ENCODE data around the gene FNTB.

FNTB gene

DNA sequence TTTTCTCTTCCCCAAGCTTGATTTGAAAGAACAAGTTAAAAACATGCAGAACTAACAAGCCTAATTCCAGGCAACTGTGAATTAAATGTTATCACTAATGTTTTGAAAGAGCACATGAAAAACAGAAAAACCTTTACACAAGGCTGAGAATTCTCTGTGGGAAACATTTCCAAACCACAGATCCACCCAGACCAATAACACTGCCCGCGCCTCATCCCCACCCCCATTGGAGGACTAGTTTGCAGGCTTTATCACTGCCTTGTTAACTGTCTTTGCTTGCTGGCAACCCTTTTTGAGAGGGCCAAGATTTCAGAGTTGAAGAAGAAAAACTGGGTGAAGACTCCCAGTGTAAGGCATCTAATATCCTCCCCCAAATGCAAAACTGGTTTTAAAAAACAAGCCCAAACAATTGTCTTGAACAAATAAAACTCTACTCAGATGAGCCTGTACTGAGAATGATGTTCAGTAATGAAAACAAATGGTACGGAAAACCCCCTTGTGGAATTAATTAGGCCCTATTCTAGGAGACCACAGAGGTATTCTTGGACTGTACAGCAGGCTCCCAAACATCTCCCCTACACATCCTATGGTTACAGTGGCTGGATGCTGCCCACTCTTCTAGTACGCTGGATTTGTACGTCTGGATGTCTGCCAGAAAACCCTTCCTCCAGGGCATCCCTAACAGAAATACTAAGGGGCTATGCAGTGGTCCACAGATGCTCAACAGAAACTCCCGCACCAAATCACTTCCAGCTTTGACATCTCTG lies 109.8 kb downstream of the FNTB start:
- H3K9me3 Mint-ChIP-seq: no peaks in the 10 kb centered on the region
- H3K27me3 Mint-ChIP-seq: no peaks in the 10 kb centered on the region
- H3K36me3 Mint-ChIP-seq: peaks cover 23% of the 10 kb centered on the region
- peaks cover 37% of the 10 kb centered on the region for H3K4me1 Mint-ChIP-seq
- peak overlapping the region; percentile 17 for H3K27ac Mint-ChIP-seq
- DNase-seq (ENCODE audit: low spot score in 2 of 2): no peak
- no peak overlapping the region for H3K4me3 Mint-ChIP-seq
- ATAC-seq (ENCODE audit: low read depth): no peak

DNA sequence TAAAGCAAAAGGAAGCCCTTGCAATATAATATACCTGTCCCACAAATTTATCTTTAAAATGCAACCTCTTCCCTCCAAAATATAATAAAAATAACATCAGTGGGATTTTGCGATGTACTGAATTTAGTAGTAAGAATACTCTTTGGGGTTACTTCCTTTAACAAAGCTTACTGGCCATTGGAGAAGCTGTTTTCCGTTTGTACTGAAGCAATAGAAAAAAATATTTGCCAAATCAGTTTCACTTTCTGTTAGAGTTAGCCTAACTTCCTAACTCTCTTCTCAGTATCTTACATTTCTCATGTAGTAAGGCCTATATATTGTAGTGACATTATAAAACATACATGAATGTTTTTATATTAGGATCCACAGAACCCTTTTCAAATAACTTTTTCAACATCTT lies 111.9 kb downstream of the FNTB start:
- Mint-ChIP-seq H3K9me3 (no peaks in the 10 kb centered on the region), H3K27me3 (no peaks in the 10 kb centered on the region), H3K4me3 (peak overlapping the region; percentile 53), H3K4me1 (peaks cover 34% of the 10 kb centered on the region), H3K27ac (peak overlapping the region; percentile 75), H3K36me3 (peaks cover 19% of the 10 kb centered on the region)
- DNase-seq (ENCODE audit: low spot score in 2 of 2) (peak in 1 of 2 donors; percentile 31), ATAC-seq (ENCODE audit: low read depth) (peak; percentile 15)

DNA sequence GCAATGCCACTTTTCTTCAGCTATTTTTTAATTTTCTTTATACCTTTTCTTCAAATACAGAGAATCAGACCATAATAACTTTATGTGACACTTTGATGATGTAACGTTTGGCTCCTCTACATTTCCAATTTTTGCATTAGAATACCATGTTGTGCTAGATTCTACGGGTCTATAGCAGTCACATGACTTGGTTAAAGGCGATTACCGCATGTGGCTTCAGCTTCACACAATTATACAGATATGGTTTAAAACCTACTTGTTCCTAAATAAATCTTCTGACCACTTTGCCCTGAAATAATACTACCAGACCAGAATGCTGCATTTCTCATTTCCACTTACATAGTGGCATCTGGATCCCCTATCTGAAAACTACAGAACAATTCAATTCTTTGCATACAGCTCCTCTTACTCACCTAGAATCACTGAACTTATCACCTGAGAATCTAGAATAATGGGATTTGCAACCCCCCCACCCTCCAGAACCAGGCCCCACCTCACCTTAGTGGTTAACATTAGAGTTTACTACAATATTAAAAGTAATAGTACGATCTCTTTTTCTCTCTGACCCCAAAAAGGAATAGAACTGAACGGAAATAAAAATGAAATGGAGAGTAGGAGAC lies 114.3 kb downstream of the FNTB start:
- DNase-seq (ENCODE audit: low spot score in 2 of 2) (no peak), ATAC-seq (ENCODE audit: low read depth) (no peak)
- Mint-ChIP-seq H3K4me1 (peaks cover 20% of the 10 kb centered on the region), H3K27ac (peak overlapping the region; percentile 95), H3K9me3 (no peaks in the 10 kb centered on the region), H3K4me3 (peak overlapping the region; percentile 89), H3K36me3 (peaks cover 8% of the 10 kb centered on the region), H3K27me3 (no peaks in the 10 kb centered on the region)

DNA sequence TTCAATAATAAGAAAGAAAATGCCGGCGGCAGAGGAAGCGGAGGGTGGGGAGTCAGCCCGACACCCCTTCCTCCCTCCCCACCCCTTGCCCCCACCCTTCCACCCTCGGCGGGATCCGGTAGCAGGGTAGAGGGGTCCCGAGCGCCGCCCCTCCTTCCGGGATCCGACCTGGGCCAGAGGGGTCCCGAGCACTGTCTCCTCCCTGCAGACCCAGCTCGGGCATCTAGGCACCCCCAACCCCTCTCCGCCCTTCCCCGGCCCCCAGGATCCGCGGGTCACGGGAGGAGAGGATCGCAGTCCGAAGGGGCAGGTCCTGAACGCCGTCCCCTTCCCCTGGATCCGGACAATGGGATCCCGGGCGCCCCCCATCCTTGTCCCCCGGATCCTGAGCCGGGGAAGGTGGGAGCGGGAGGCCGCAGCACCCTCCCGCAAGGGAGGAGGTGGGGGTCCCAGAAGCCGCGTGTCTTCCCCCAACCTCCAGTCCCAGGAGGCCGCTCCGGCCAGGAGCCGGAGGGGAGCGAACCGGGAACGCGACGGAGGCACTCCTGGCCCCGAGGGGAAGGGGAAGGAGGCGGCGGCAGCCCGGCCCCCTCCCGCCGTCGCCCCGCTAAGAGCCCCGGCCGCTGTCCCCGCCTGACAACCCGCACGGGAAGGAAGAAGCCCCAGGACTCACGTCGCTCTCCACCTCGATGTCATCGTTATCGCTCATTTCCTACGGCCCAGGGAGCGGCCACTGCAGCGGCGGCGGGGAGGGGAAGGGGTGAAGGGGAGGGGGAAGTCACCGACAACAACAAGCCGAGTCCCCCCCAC lies 115.1 kb downstream of the FNTB start:
- Mint-ChIP-seq H3K27ac (peak overlapping the region; percentile 95), H3K4me3 (peak overlapping the region; percentile 89), H3K27me3 (no peaks in the 10 kb centered on the region), H3K36me3 (peaks cover 8% of the 10 kb centered on the region), H3K9me3 (no peaks in the 10 kb centered on the region), H3K4me1 (peaks cover 19% of the 10 kb centered on the region)
- DNase-seq (ENCODE audit: low spot score in 2 of 2) (peak in 1 of 2 donors; percentile 2), ATAC-seq (ENCODE audit: low read depth) (no peak)

DNA sequence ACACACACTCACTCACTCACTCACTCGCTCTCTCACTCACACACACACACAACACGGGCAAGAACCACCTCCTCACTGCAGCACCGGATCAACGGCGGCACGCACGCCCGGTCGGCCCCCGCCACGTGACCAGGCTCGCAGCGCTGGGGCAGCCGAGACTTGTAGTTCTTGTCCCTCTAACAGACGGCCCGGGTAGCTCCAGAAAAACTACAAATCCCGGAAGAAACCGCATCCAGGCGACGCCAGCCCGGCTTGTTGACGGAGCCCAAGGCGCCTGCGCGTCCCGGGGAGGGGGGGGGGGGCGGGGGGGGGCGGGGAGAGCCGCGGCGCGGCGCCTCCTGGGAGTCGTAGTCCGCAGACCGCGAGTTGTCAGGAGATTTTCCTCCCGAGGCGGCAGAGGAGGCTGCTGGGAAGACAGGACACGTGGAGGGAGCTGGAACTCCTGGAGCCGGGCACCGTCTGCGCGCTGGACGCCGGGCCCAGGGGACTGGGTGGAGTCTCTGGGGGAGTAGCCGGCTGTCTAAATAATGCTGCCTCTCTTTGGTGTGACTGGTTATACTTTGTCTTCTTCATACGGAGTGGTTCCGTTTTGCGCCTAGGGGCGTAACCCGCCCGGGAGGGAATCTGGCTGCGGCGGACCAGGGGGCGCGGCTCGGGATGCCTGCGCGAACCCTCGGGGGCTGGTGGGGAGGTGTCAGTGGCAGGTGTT lies 115.9 kb downstream of the FNTB start, which contains the start of gene MAX:
TSS of gene MAX (minus strand) at position 77 of the 709 bp plus-strand sequence. CDS start 178 bp downstream, outside the sequence.
- peaks cover 4% of the 10 kb centered on the region for H3K36me3 Mint-ChIP-seq

DNA sequence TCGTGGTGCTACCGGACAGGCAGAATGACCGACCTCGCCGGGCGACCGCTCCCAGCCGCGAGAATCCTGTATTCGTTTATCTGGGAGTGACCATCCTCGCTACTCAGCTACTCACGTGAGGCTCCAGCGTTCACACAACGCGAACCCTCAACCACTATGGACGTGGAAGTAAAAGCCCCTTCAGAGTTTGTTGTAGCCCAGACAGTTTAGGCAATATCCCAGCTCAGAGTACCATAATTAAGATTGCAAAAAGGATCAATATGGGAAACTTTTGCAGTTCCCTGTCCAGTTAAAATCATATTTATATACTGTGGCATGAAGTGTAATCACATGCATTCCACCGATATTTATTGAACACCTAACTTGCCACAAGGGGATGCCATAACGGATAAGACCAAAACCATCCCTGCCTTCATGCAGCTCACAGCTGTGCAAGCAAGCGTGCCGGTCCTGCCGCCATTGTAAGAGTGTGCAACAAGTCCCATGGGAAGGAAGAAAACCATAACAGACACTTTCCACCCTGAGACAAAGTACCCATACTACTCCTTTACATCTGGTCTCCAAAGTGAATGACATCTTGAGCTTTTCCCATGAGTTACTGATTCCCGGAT lies 116.6 kb downstream of the FNTB start:
- ATAC-seq (ENCODE audit: low read depth): no peak
- peak overlapping the region; percentile 9 for H3K27ac Mint-ChIP-seq
- DNase-seq (ENCODE audit: low spot score in 2 of 2): peak; percentile 7 to 16
- H3K4me1 Mint-ChIP-seq: peaks cover 16% of the 10 kb centered on the region
- H3K36me3 Mint-ChIP-seq: peaks cover 4% of the 10 kb centered on the region
- no peaks in the 10 kb centered on the region for H3K9me3 Mint-ChIP-seq
- H3K4me3 Mint-ChIP-seq: peak overlapping the region; percentile 89
- no peaks in the 10 kb centered on the region for H3K27me3 Mint-ChIP-seq

More for the DNA sequence above, 115.9 kb downstream of the FNTB start, which contains the start of gene MAX:
- Mint-ChIP-seq H3K27ac (peak within 1 kb of the TSS; percentile 95), H3K27me3 (no peaks in the 10 kb centered on the region), H3K4me1 (peaks cover 16% of the 10 kb centered on the region), H3K9me3 (no peaks in the 10 kb centered on the region), H3K4me3 (peak within 1 kb of the TSS; percentile 89)
- DNase-seq (ENCODE audit: low spot score in 2 of 2): peak; percentile 92 to 96
- ATAC-seq (ENCODE audit: low read depth): peak; percentile 90

DNA sequence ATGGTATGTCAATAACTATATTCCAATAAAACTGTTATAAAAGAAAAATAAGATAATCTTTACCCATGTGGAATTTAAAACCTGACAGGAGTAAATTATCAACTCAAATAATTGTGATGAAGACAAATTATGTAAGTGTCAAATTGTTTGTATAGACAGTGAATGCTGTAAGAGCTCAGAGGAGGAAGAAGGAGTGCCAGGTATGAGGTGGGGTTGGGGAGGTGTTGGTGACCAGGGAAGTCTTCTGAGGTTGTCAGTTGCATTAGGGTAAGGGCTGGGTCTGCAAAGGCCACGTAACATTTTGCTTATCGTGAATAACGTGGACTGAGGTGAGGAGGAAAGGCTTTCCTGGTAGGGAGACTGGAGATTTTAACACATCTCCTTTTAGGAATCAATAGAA lies 118.1 kb downstream of the FNTB start:
- H3K4me3 Mint-ChIP-seq: no peak overlapping the region
- H3K27ac Mint-ChIP-seq: no peak overlapping the region
- H3K9me3 Mint-ChIP-seq: no peaks in the 10 kb centered on the region
- H3K4me1 Mint-ChIP-seq: peaks cover 17% of the 10 kb centered on the region
- peaks cover 4% of the 10 kb centered on the region for H3K36me3 Mint-ChIP-seq
- DNase-seq (ENCODE audit: low spot score in 2 of 2) (no peak), ATAC-seq (ENCODE audit: low read depth) (no peak)
- H3K27me3 Mint-ChIP-seq: peaks cover 4% of the 10 kb centered on the region

DNA sequence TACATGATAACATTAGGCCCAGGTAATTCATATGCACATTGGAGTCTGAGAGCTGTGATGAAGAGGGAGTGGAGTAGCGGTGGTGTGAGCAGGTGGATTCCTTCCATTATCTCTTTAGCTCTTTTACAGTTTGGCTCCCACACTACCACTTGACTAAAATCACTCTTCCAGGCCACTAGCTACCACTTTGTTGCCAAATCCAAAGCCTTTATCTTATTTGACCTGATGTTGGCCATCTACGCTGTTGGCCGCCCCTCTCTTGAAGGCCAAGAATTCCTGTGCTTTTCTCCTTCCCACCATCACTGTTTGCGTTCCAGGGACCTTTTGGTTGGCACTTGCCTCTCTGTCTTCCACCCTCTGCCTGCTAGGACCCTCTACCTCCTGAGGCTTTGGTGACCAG lies 119.6 kb downstream of the FNTB start:
- no peak overlapping the region for H3K27ac Mint-ChIP-seq
- no peak overlapping the region for H3K4me3 Mint-ChIP-seq
- H3K27me3 Mint-ChIP-seq: peaks cover 4% of the 10 kb centered on the region
- peaks cover 7% of the 10 kb centered on the region for H3K4me1 Mint-ChIP-seq
- ATAC-seq (ENCODE audit: low read depth) (no peak), DNase-seq (ENCODE audit: low spot score in 2 of 2) (no peak)
- H3K36me3 Mint-ChIP-seq: peaks cover 1% of the 10 kb centered on the region
- H3K9me3 Mint-ChIP-seq: no peaks in the 10 kb centered on the region

DNA sequence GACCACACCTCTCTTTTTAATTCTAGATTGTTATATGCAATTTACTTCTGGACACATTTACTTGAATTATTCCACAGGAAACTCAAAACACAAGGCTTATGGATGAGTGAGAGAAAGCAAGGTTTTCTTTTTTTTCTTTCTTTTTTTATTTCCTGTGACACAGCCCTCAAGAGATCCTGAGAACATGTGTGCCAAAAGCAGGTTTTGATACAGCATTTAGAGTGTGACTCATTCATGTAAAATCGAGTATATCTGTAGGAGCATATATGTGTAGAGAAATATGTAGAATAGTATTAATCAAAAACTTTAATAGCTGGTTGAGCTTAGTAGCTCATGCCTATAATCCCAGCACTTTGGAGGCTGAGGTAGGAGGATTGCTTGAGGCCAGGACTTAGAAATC lies 120.0 kb downstream of the FNTB start:
- ATAC-seq (ENCODE audit: low read depth) (no peak), DNase-seq (ENCODE audit: low spot score in 2 of 2) (no peak)
- no peak overlapping the region for H3K27ac Mint-ChIP-seq
- no peak overlapping the region for H3K4me3 Mint-ChIP-seq
- H3K9me3 Mint-ChIP-seq: no peaks in the 10 kb centered on the region
- H3K36me3 Mint-ChIP-seq: peaks cover 1% of the 10 kb centered on the region
- H3K27me3 Mint-ChIP-seq: peaks cover 4% of the 10 kb centered on the region
- H3K4me1 Mint-ChIP-seq: peaks cover 6% of the 10 kb centered on the region

DNA sequence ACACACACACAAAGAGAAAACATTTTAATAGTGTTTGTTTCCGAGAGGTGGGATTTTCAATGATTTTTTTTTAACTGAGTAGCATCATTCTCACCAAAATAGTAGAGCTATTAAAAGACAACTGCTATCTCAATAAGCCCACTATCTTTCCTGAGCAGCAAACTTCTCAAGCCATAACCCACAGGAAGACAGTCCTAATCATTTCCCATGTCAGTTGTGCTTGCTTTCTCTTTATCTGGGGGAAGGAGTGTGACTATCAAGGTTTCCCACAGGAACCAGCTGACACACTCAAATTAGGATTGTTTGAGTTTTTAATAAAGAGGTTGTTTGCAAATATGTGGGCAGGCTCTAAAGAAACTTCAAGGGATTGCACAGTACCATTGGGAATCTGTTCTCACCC lies 120.5 kb downstream of the FNTB start:
- H3K27me3 Mint-ChIP-seq: peaks cover 4% of the 10 kb centered on the region
- DNase-seq (ENCODE audit: low spot score in 2 of 2) (no peak), ATAC-seq (ENCODE audit: low read depth) (no peak)
- H3K4me1 Mint-ChIP-seq: peaks cover 6% of the 10 kb centered on the region
- peaks cover 1% of the 10 kb centered on the region for H3K36me3 Mint-ChIP-seq
- no peaks in the 10 kb centered on the region for H3K9me3 Mint-ChIP-seq
- no peak overlapping the region for H3K27ac Mint-ChIP-seq
- H3K4me3 Mint-ChIP-seq: no peak overlapping the region

DNA sequence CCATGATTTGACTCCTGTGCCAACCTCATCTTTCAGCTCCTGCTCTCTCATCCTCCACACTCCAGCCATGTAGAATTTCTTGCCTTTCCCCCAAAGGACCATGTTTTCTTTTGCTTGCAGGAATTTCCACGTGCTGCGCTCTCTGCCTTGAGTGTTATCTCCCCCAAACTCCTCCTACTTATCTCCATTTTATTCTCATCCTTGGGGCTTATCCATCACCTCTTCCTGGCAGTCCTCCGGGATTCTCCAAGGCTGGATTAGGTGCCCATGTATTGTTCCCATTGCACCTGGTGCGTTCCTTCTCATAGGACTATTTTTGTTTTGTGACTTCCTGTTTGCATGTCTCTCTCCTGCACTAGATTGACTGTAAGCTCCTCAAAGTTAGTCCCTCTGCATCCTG lies 122.7 kb downstream of the FNTB start:
- peaks cover 4% of the 10 kb centered on the region for H3K27me3 Mint-ChIP-seq
- peaks cover 3% of the 10 kb centered on the region for H3K4me1 Mint-ChIP-seq
- H3K4me3 Mint-ChIP-seq: no peak overlapping the region
- H3K9me3 Mint-ChIP-seq: no peaks in the 10 kb centered on the region
- DNase-seq (ENCODE audit: low spot score in 2 of 2) (no peak), ATAC-seq (ENCODE audit: low read depth) (no peak)
- no peaks in the 10 kb centered on the region for H3K36me3 Mint-ChIP-seq
- no peak overlapping the region for H3K27ac Mint-ChIP-seq

DNA sequence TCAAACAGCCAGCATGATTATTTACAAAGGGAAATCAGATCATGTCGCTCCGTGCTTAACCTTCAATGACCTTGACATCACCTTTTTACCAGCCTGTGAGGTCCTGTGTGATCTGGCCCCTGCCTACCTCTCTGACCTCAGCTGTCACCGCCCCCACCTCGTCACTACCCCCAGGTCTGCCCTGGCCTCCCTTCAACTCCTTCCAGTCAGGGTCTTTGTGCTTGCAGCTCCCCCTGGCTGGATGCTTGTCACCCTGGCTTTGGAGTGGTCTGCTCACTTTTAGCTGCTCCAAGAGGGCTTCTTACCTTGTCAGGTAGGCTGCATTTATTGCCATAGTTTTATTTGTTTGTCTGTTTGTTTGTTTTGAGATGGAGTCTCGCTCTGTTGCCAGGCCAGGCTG lies 123.8 kb downstream of the FNTB start:
- no peak for ATAC-seq (ENCODE audit: low read depth)
- Mint-ChIP-seq H3K36me3 (no peaks in the 10 kb centered on the region), H3K27ac (no peak overlapping the region), H3K4me1 (peaks cover 4% of the 10 kb centered on the region), H3K4me3 (no peak overlapping the region), H3K9me3 (no peaks in the 10 kb centered on the region), H3K27me3 (peaks cover 4% of the 10 kb centered on the region)
- no peak for DNase-seq (ENCODE audit: low spot score in 2 of 2)
